NCI-H774 (cell line): ENCODE data around the gene LRG1.
"Not testable (repeated sequence)": the region's sequence is repeated elsewhere in the genome, so short reads cannot be mapped to it uniquely, and the experiment has no call there.

Experiments used
- DNase-seq: peaks from one replicate; lab custom pipeline; 2025; lab: John Stamatoyannopoulos, UW

The LRG1 gene

GRCh38 chr19:4550479-4551050 lies 10.7 kb upstream of the LRG1 start:
- DNase-seq = no peak

DNA sequence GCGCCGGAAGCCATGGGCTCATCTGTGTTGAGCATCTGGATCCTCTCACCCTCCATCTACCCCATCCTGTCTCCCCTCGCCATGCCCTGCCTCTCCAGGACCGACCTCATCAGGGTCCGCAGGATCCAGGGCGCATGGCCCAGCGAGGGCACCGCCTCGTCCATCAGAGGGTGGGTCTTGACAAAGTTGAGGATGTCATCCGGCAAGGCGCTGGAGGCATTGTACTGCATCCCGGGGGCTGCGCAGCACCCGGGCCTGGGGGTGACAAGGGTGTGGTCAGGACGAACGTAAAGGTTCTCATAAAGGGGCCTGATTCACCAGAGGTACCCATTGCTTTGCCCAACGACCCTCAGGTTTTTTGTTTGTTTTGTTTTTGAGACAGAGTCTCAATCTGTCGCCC lies 10.2 kb upstream of the LRG1 start:
- DNase-seq = no peak

- DNase-seq = no peak
Measured at GRCh38 chr19:4548238-4548584, 8.4 kb upstream of the LRG1 start.

GRCh38 chr19:4547303-4548237 lies 7.7 kb upstream of the LRG1 start:
- DNase-seq = peak; percentile 21

DNA sequence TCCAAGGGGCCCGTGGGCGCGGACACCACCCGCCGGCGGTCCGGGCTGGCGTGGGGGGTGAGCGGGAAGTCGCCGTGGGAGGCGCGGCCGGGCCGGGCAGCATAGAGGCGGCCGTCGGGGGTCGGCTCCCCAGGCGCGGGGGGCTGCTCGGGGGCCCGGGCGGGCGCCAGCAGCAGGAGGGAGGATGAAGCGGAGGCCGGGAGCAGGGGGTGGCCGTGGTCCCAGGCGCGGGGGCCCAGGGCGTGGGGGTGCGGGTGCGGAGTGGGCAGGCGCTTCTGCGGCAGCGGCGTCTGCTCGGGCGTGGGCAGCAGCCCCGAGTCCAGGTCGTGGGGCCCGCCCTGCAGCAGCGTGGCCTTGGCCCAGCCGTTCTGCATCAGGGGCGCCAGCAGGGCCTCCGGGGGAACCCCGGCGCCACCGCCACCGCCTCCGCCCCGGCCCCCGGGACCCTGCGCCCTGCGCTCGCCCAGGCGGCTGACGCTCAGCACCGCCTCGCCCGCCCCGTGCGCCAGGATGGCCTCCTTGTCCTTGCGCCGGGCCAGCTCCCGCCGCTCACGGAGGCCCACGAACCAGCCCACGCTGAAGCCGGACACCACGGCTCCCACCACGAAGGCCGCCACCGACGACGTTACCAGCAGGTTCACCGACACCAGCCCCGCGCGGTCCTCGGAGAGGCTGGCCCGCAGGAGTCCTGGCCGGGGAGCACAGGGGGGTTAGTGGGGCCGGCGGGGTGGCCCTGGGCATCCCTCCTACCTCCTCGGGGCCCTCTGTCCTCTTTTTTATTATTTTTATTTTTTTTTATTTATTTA lies 4.2 kb upstream of the LRG1 start:
- DNase-seq = no peak

- DNase-seq = no peak
Measured at GRCh38 chr19:4542896-4543841, 3.3 kb upstream of the LRG1 start.

GRCh38 chr19:4541806-4542145 lies 1.9 kb upstream of the LRG1 start:
- not testable (repeated sequence) for DNase-seq

- no peak for DNase-seq
Measured at GRCh38 chr19:4541114-4541805, 1.4 kb upstream of the LRG1 start.

DNA sequence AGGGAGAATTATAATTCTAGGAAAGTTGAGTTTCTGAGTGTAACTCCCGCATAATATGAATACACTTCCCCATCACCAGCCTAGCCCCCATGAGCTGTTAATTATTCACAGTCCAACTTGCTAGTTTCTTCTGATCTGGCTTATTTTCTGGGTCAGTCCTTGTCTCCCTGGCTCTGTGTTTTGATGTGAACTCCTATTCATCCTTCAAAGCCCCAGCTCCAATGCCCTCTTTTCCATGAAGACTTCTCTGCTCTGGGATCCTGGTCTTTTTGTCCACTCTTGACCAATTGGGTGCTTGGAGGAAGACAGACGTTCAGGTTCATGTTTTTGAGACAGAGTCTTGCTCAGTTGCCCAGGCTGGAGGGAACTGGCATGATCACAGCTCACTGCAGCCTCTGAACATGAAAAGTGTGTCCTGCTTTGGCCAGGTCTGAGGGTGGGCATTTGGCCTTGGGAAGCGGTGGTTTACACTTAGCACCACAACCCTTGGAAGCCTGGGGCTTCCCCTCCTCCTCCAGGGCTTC lies 605 bp downstream of the LRG1 start:
- no peak for DNase-seq

DNA sequence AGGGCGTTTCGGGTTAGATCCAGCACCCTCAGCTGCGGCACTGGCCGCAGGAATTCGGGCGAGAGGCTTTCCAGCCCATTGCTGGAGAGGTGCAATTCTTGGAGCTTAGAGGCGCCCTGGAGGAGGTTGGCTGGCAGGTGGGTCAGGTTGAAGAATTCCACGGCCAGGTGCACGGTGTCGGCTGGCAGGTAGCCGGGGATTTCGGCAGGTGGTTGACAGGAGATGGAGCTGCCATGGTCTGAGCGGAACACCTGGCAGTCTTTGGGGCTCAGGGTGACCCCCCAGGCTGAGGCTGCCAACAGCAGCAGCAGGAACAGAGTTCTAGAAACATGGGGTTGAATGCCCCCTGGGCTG lies 1.3 kb downstream of the LRG1 start:
- peak; percentile 37 for DNase-seq

DNA sequence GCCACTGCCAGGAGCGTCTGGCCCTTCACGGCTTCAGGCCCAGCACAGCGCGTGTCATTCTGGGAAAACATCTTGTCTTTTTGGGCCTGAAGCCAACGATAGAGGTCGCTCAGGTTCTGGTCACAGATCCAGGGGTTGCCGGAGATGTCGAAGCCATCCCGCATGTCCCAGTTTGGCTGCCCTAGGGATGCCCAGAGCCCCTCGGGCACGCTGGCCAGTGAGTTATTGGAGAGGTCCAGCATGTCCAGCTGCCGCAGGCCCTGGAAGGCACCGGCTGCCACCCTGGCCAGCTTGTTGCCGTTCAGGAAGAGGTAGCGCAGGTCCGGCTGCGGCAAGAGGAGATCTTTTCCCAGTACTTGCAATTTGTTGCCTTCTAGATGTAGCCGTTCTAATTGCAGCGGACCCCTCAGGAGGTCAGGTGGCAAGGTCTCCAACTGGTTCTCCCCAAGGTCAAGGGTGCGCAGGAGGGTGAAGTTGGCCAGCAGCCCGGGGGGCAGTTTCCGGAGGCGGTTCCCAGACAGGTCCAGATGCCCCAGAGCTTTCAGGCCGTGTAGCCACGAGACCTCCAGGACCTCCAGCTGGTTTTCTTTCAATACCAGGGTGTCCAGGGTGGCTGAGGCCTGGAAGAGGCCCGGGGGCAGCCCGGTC lies 1.8 kb downstream of the LRG1 start:
- DNase-seq = no peak

DNA sequence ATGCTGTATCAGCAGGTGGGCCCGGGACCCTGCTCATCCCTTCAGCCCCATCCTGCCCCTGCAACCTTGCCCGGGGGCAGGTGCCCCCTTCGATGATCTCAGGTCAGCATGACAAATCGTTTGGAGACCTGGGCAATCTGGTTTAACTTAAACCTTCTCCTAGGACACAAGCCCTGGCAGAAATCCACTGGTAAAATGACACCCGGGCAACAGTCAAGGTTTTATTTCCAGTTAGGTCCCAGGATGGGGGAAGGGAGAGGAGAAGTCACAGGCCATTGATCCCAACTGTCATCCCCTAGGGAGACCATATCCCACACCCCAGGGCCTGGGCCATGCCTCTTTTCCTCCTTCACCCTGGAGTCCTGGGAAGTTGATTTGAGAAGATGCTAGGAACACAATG lies 3.0 kb downstream of the LRG1 start:
- no peak for DNase-seq

DNA sequence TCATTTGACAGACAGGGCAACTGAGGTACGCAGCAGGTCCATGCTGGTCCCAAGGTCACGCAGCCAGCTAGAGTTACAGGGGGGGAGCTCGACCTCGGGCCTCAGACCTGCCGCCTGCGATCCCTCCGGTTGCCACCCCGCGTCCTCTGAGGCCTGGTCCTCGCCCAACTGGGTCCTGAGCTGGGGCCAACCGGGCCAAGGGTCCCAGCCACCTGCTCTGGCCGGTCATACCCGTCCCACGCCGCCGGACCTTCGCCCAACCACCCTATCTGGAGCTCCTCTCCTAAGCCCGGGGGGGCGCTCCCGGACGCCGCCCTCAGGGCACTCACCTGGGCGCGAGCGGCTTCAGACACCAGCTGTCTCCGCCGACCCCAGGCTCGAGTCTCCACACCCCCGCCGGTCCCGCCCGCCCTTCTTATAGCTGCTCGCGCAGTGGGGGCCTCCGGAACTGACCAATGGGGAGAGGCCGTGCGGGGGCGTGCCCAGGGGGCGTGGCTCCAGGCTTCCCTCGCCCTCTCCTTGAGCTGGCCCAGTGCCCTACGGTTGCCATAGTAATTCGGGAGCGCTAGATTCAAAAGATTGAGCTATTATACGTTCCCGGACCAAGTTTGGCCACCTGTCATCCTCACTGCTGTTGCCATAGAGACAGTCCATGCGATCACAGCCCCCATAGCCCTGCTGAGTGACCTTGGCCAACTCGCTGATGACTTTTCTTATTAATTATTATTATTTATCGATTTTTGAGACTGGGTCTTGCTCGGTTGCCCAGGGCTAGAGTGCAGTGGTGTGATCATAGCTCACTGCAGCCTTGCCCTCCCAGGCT lies 4.8 kb downstream of the LRG1 start, which contains the start of gene PLIN5:
Gene PLIN5 (minus strand): TSS at position 389 of the 823 bp plus-strand sequence. CDS start 1,150 bp downstream, outside the sequence.
- DNase-seq = peak; percentile 89

DNA sequence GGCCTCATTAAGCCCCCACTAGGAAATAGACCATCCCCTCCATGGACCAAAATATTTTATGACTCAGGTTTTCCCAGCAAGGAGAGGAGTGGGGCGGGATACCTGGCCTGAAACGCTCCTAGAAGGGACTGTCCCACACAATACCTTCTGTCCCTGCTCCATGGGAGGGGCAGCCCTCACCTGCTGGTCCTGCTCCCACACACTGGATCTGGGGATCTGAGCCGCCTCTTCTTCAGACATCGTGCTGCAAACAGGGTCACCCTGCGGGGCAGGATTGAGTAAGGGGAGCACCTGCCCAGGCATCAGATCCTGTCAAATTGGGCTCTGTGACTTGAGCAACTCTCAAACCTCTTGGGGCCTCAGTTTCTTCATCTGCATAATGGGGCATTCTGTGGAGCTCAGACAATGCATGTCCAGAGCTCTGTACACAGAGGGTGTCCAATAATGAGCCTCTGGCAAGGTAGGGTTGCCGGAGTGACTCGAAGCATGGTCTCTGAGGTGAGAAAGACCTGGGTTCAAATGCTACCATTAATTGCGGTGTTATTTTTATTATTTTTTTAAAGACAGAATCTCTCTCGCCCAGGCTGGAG lies 5.9 kb downstream of the LRG1 start:
- DNase-seq = no peak

DNA sequence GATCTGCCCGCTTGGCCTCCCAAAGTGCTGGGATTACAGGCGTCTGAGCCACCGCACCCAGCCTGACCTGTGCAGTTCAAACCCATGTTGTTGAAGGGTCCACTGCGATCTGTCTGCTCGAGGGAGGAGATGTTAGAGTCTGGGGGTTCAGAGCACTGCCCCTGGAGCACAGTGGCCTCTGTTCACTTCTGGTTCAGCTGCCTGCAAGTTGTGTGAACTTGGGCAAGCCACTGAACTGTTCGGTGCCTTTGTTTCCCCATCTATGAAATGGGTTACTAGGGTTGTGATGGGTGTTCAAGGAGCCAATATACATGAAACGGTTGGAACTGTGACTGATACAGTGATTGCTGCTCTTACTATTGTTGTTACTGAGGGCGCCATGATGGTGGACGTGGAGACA lies 6.5 kb downstream of the LRG1 start:
- DNase-seq = no peak

GRCh38 chr19:4531562-4532165 lies 8.2 kb downstream of the LRG1 start:
- DNase-seq = no peak

- DNase-seq = no peak
Measured at GRCh38 chr19:4529924-4530522, 9.8 kb downstream of the LRG1 start.

DNA sequence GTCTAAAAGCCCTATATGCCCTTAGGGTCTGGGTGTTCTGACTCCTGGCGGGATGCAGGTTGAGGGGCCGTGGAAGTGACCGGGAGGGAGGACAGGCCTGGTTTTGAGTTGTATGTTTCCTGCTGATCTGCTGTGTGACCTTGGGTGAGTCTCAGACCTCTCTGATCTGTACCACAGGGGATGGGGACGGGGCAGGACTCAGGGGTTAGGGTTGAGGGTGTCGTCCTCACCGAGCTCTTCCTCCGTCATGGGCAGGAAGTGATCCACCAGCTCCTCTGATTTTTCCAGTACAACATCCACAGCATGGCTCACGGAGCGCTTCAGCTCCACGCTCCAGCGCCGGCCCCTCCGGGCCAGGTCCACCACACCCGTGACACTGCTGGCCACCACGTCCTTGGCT lies 11.0 kb downstream of the LRG1 start:
- DNase-seq = no peak
